GM13976 (cell line): Measurements from ENCODE around the gene TP53.

Experiments used
- DNase-seq: peaks from one replicate; pipeline ENCODE4 v3.0.0; 2012; ENCODE audit warnings: low spot score
- in situ Hi-C: fragments of 300-500 bp; cut with MboI; formaldehyde crosslinking; loops from one replicate; pipeline ENCODE4 v1.12.0; 2022; ENCODE audit warnings: low sequenced_read_pairs, mixed read lengths, inconsistent platforms; ENCODE audit not compliant: unreplicated experiment
- TF ChIP-seq, protein P1 (sequence below): IDR thresholded peaks from 2 replicates; pipeline ENCODE4 v1.5.1; 2012; ENCODE audit warnings: borderline replicate concordance, mild to moderate bottlenecking; ENCODE audit not compliant: insufficient read depth; ENCODE audit errors: extremely low read depth, missing control alignments, control extremely low read depth

The TP53 gene

DNA sequence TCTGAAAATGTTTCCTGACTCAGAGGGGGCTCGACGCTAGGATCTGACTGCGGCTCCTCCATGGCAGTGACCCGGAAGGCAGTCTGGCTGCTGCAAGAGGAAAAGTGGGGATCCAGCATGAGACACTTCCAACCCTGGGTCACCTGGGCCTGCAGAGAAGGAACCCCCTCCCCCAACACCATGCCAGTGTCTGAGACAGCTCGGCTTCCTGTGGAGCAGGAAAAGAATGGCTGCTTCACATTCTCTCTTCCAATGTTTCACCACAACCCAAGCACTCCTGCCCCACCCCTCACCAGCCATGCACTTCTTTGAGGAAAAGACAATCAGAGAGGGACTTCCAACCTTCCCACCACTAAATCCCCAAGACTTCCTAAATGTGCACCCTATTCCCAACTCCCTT is 10.8 kb downstream of the TP53 start:
- no peak for DNase-seq
- in situ Hi-C loops: no loop called here
- TF ChIP-seq, protein P1, sequence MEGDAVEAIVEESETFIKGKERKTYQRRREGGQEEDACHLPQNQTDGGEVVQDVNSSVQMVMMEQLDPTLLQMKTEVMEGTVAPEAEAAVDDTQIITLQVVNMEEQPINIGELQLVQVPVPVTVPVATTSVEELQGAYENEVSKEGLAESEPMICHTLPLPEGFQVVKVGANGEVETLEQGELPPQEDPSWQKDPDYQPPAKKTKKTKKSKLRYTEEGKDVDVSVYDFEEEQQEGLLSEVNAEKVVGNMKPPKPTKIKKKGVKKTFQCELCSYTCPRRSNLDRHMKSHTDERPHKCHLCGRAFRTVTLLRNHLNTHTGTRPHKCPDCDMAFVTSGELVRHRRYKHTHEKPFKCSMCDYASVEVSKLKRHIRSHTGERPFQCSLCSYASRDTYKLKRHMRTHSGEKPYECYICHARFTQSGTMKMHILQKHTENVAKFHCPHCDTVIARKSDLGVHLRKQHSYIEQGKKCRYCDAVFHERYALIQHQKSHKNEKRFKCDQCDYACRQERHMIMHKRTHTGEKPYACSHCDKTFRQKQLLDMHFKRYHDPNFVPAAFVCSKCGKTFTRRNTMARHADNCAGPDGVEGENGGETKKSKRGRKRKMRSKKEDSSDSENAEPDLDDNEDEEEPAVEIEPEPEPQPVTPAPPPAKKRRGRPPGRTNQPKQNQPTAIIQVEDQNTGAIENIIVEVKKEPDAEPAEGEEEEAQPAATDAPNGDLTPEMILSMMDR: no peak

DNA sequence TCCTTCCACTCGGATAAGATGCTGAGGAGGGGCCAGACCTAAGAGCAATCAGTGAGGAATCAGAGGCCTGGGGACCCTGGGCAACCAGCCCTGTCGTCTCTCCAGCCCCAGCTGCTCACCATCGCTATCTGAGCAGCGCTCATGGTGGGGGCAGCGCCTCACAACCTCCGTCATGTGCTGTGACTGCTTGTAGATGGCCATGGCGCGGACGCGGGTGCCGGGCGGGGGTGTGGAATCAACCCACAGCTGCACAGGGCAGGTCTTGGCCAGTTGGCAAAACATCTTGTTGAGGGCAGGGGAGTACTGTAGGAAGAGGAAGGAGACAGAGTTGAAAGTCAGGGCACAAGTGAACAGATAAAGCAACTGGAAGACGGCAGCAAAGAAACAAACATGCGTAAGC is 12.4 kb downstream of the TP53 start:
- DNase-seq: no peak
- TF ChIP-seq, protein P1: no peak
- in situ Hi-C loops: no loop called here

DNA sequence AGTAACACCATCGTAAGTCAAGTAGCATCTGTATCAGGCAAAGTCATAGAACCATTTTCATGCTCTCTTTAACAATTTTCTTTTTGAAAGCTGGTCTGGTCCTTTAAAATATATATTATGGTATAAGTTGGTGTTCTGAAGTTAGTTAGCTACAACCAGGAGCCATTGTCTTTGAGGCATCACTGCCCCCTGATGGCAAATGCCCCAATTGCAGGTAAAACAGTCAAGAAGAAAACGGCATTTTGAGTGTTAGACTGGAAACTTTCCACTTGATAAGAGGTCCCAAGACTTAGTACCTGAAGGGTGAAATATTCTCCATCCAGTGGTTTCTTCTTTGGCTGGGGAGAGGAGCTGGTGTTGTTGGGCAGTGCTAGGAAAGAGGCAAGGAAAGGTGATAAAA is 14.1 kb downstream of the TP53 start:
- in situ Hi-C loops: no loop called here
- TF ChIP-seq, protein P1: no peak
- no peak for DNase-seq

DNA sequence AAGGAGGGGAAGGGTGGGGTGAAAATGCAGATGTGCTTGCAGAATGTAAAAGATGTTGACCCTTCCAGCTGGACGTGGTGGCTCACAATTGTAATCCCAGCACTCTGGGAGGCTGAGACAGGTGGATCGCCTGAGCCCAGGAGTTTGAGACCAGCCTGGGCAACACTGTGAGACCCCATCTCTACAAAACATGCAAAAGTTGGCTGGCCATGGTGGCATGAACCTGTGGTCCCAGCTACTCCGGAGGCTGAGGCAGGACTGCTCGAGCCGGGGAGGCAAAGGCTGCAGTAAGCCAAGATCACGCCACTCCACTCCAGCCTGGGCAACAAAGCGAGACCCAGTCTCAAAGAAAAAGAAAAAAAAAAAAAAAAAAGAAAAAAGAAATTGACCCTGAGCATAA is 18.8 kb downstream of the TP53 start:
- no peak for DNase-seq
- TF ChIP-seq, protein P1: no peak
- in situ Hi-C loops: no loop called here

DNA sequence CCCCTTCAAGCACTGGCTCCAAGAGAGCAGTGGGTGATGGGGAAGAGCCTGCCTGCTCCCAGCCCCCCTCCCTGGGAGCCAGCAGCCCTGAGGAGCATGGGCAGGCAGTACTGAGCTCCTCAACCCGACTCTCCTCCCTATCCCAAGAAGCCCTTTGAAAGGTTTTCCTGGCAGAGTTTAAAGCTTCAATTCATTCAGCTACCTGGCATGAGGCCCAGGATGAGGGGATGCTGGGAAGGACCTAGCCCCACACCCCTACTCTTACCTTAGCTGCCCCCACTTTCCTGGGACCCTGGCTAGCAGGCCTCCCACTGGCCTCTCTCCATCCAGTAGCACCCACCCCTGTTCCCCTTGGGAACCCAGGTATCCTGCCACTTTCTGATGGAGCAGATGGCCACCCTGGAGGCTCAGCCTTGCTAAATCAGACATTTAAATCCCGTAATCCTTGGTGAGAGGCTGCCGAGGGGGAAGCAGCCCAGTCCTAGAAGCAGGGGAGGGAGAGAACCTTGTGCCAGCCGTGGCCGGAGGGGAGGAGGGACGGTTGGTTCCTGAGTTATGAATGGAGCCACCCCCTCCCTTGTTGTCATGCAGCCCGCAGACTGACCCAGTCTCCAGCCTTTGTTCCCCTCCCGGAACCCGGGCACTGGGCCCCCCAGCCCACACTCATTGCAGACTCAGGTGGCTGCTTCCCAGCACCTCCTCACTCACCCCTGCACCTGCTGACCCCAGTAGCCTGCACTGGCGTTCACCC is 19.5 kb downstream of the TP53 start:
- TF ChIP-seq, protein P1: no peak
- in situ Hi-C loops: no loop called here
- DNase-seq: no peak

DNA sequence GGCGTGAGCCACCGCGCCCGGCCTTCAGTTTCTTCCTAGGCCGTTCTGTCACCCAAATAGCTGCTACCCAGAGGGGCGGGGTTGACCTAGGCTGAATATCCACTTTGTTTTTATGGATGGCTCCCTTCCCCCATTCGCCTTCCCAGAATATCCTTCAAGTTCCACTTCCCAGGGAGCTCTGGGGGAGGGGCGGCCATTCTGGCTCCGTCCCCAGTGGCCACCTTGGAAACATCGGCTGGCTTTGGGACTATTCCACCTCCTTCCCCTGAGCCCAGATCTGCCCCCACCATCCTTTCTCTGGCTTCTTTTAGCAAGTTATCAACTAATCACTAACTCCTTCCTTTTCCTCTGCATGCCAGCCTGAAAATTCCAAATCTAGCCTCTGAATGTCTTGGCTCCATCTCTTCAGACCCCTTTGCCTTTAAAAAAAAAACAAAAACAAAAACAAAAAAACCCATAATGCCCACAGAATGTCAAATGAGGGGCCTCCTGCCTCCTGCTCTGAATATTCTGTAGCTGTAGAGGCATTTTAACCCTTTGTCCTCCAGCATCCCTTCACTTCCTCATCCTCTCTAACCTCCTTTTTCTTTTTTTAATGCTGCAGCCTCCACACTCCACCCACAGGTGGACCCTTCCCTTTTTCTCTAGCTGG is 30.2 kb downstream of the TP53 start:
- in situ Hi-C loops: no loop called here
- DNase-seq: no peak
- TF ChIP-seq, protein P1: no peak
